ENCODE results near the gene TUBE1.
"Not testable (repeated sequence)": the region's sequence is repeated elsewhere in the genome, so short reads cannot be mapped to it uniquely, and the experiment has no call there.

TUBE1 gene

DNA sequence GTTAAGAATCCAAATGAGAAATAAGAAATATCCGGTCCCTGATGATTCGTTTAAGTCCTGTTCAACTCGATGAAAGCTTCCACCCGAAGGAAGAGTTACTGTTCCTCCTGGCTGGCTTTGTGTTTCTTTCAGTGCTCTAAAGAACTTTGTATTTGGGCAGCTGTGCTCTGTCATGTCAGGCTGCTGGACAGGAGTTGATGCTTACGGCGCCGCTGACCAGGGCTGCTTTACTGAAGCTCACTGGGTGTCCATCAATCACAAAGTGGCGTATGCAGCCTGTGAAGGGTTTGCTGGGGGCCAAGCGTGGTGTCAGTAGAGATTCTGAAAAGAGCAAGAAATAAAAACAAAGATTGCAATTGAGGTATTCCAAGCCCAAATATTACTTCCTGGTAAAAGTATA is 22.0 kb upstream of the TUBE1 start:
- Histone ChIP-seq H3K4me1 (ENCODE audit: control insufficient read depth, insufficient read depth, low read length) (peaks cover 3% of the 10 kb centered on the region), H3K36me3 (ENCODE audit: control insufficient read depth, insufficient read depth, low read length, severe bottlenecking) (peaks cover 81% of the 10 kb centered on the region), H3K4me3 (ENCODE audit: low read length) (no peak overlapping the region), H3K9me3 (ENCODE audit: control insufficient read depth, low read length) (no peaks in the 10 kb centered on the region), H3K9ac (ENCODE audit: low read length) (no peak overlapping the region), H3K27me3 (replicated peaks; ENCODE audit: control insufficient read depth, insufficient read depth, low read length) (no peaks in the 10 kb centered on the region)
- no peak for DNase-seq (ENCODE audit: low read depth)

- Histone ChIP-seq H3K9ac (ENCODE audit: low read length) (no peak overlapping the region), H3K9me3 (ENCODE audit: control insufficient read depth, low read length) (no peaks in the 10 kb centered on the region), H3K36me3 (ENCODE audit: control insufficient read depth, insufficient read depth, low read length, severe bottlenecking) (peaks cover 60% of the 10 kb centered on the region), H3K27me3 (replicated peaks; ENCODE audit: control insufficient read depth, insufficient read depth, low read length) (no peaks in the 10 kb centered on the region), H3K4me3 (ENCODE audit: low read length) (no peak overlapping the region), H3K4me1 (ENCODE audit: control insufficient read depth, insufficient read depth, low read length) (peaks cover 3% of the 10 kb centered on the region)
- DNase-seq (ENCODE audit: low read depth), result no peak
Measured at GRCh38 chr6:112106562-112106961, 19.3 kb upstream of the TUBE1 start.

GRCh38 chr6:112106026-112106425 is 18.7 kb upstream of the TUBE1 start:
- not testable (repeated sequence) for H3K4me3 ChIP-seq (ENCODE audit: low read length); DNase-seq (ENCODE audit: low read depth); H3K27me3 ChIP-seq (replicated peaks; ENCODE audit: control insufficient read depth, insufficient read depth, low read length); H3K9me3 ChIP-seq (ENCODE audit: control insufficient read depth, low read length); H3K9ac ChIP-seq (ENCODE audit: low read length); H3K4me1 ChIP-seq (ENCODE audit: control insufficient read depth, insufficient read depth, low read length)
- peaks cover 59% of the 10 kb centered on the region for H3K36me3 ChIP-seq (ENCODE audit: control insufficient read depth, insufficient read depth, low read length, severe bottlenecking)

DNA sequence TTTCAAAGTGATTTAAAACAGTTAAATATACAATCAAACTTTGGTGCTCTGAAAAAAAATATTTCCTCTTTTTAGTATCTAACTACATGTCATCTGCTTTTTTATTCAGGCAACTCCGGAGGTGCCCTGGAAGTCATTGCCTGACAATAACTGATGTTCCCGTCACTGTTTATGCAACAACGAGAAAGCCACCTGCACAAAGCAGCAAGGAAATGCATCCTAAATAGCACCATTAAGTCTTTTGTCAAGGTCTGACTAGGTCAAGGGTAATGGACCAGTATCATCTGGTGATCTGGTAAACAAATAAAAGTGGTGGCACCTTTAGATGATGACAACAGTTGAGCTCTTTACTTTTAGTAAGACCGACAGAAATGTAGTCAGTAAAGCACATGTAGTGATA is 13.3 kb upstream of the TUBE1 start:
- Histone ChIP-seq H3K27me3 (replicated peaks; ENCODE audit: control insufficient read depth, insufficient read depth, low read length) (no peaks in the 10 kb centered on the region), H3K4me1 (ENCODE audit: control insufficient read depth, insufficient read depth, low read length) (no peaks in the 10 kb centered on the region), H3K36me3 (ENCODE audit: control insufficient read depth, insufficient read depth, low read length, severe bottlenecking) (peaks cover 16% of the 10 kb centered on the region), H3K9ac (ENCODE audit: low read length) (no peak overlapping the region), H3K9me3 (ENCODE audit: control insufficient read depth, low read length) (no peaks in the 10 kb centered on the region), H3K4me3 (ENCODE audit: low read length) (no peak overlapping the region)
- DNase-seq (ENCODE audit: low read depth), result no peak

GRCh38 chr6:112096901-112097300 is 9.6 kb upstream of the TUBE1 start:
- no peaks in the 10 kb centered on the region for H3K4me1 ChIP-seq (ENCODE audit: control insufficient read depth, insufficient read depth, low read length)
- H3K9me3 ChIP-seq (ENCODE audit: control insufficient read depth, low read length), result no peaks in the 10 kb centered on the region
- peaks cover 9% of the 10 kb centered on the region for H3K36me3 ChIP-seq (ENCODE audit: control insufficient read depth, insufficient read depth, low read length, severe bottlenecking)
- H3K9ac ChIP-seq (ENCODE audit: low read length), result no peak overlapping the region
- no peaks in the 10 kb centered on the region for H3K27me3 ChIP-seq (replicated peaks; ENCODE audit: control insufficient read depth, insufficient read depth, low read length)
- DNase-seq (ENCODE audit: low read depth), result no peak
- H3K4me3 ChIP-seq (ENCODE audit: low read length), result no peak overlapping the region

DNA sequence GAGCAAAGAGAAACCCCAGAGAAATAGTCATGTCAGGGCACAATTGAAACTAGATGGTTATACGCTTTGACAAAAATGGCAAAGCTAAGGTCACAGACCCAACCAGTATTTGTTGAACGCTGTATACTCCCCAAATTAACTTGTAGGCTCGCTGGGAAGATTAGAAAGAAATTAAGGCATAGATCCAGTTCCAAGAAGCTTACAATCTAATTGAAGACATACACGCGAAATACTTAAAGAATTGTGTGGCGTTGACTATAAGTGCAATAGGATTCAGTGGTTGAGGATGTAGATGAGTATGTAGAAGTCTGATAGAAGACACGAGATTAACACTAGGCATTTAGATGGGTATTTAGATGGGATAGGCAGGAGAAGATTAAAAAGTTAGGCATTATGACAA is 634 bp upstream of the TUBE1 start:
- no peaks in the 10 kb centered on the region for H3K9me3 ChIP-seq (ENCODE audit: control insufficient read depth, low read length)
- DNase-seq (ENCODE audit: low read depth), result peak; percentile 55
- H3K4me3 ChIP-seq (ENCODE audit: low read length), result peak overlapping the region; percentile 89
- H3K9ac ChIP-seq (ENCODE audit: low read length), result peak overlapping the region; percentile 91
- peaks cover 15% of the 10 kb centered on the region for H3K36me3 ChIP-seq (ENCODE audit: control insufficient read depth, insufficient read depth, low read length, severe bottlenecking)
- H3K4me1 ChIP-seq (ENCODE audit: control insufficient read depth, insufficient read depth, low read length), result peaks cover 14% of the 10 kb centered on the region
- H3K27me3 ChIP-seq (replicated peaks; ENCODE audit: control insufficient read depth, insufficient read depth, low read length), result no peaks in the 10 kb centered on the region

DNA sequence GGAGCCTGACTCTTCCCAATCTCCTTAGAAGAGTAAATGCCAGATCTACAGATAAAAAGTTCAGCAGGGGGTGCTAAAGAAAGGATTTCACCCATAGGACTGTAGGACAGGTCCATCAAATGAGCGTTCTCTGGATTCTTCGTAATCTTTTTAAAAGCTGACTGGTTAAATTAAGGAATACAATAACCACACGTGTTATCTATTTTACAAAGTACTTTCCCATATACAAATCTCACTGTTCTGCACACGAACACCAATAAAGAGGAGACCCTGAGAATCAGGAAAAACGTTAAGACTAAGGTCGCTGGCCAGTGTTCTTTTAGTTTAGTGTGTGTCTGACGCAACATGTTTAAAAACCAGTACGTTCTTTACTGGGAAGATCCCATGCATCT is 542 bp downstream of the TUBE1 start:
- Histone ChIP-seq H3K27me3 (replicated peaks; ENCODE audit: control insufficient read depth, insufficient read depth, low read length) (no peaks in the 10 kb centered on the region), H3K9me3 (ENCODE audit: control insufficient read depth, low read length) (no peaks in the 10 kb centered on the region), H3K4me1 (ENCODE audit: control insufficient read depth, insufficient read depth, low read length) (peaks cover 14% of the 10 kb centered on the region), H3K4me3 (ENCODE audit: low read length) (peak overlapping the region; percentile 89), H3K36me3 (ENCODE audit: control insufficient read depth, insufficient read depth, low read length, severe bottlenecking) (peaks cover 15% of the 10 kb centered on the region), H3K9ac (ENCODE audit: low read length) (peak overlapping the region; percentile 91)
- peak; percentile 77 for DNase-seq (ENCODE audit: low read depth)

GRCh38 chr6:112085286-112086065 is 1.8 kb downstream of the TUBE1 start:
- peaks cover 14% of the 10 kb centered on the region for H3K4me1 ChIP-seq (ENCODE audit: control insufficient read depth, insufficient read depth, low read length)
- peak overlapping the region; percentile 89 for H3K4me3 ChIP-seq (ENCODE audit: low read length)
- no peaks in the 10 kb centered on the region for H3K27me3 ChIP-seq (replicated peaks; ENCODE audit: control insufficient read depth, insufficient read depth, low read length)
- H3K36me3 ChIP-seq (ENCODE audit: control insufficient read depth, insufficient read depth, low read length, severe bottlenecking), result peaks cover 21% of the 10 kb centered on the region
- no peaks in the 10 kb centered on the region for H3K9me3 ChIP-seq (ENCODE audit: control insufficient read depth, low read length)
- peak overlapping the region; percentile 91 for H3K9ac ChIP-seq (ENCODE audit: low read length)
- DNase-seq (ENCODE audit: low read depth), result no peak

- Histone ChIP-seq H3K4me1 (ENCODE audit: control insufficient read depth, insufficient read depth, low read length) (peaks cover 11% of the 10 kb centered on the region), H3K27me3 (replicated peaks; ENCODE audit: control insufficient read depth, insufficient read depth, low read length) (no peaks in the 10 kb centered on the region), H3K9ac (ENCODE audit: low read length) (no peak overlapping the region), H3K36me3 (ENCODE audit: control insufficient read depth, insufficient read depth, low read length, severe bottlenecking) (peaks cover 60% of the 10 kb centered on the region), H3K4me3 (ENCODE audit: low read length) (no peak overlapping the region), H3K9me3 (ENCODE audit: control insufficient read depth, low read length) (no peaks in the 10 kb centered on the region)
- DNase-seq (ENCODE audit: low read depth), result no peak
Measured at GRCh38 chr6:112081569-112081968, 5.7 kb downstream of the TUBE1 start.

DNA sequence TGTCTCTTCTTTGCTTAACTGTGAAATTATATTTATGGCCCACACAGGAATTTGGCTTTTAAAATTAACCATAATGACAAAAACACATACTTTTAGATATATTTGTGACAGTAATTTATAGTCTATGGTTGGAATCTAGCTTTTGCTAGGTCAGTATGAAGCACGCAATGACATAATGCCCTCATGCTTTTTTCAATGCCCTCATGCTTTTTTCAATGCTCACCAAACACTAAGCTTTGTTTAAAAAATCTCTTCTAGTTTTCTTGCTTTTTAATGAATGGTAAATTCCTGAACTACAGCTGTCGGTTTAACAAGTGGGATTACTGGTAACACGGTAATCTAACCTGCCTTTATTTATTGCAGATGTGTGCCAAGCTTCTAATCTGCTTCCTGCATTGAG is 20.7 kb downstream of the TUBE1 start:
- Histone ChIP-seq H3K9me3 (ENCODE audit: control insufficient read depth, low read length) (no peaks in the 10 kb centered on the region), H3K4me1 (ENCODE audit: control insufficient read depth, insufficient read depth, low read length) (peaks cover 3% of the 10 kb centered on the region), H3K36me3 (ENCODE audit: control insufficient read depth, insufficient read depth, low read length, severe bottlenecking) (peaks cover 31% of the 10 kb centered on the region), H3K27me3 (replicated peaks; ENCODE audit: control insufficient read depth, insufficient read depth, low read length) (no peaks in the 10 kb centered on the region), H3K9ac (ENCODE audit: low read length) (no peak overlapping the region), H3K4me3 (ENCODE audit: low read length) (no peak overlapping the region)
- DNase-seq (ENCODE audit: low read depth), result no peak

- no peak for DNase-seq (ENCODE audit: low read depth)
- H3K36me3 ChIP-seq (ENCODE audit: control insufficient read depth, insufficient read depth, low read length, severe bottlenecking), result peaks cover 20% of the 10 kb centered on the region
- no peak overlapping the region for H3K4me3 ChIP-seq (ENCODE audit: low read length)
- no peaks in the 10 kb centered on the region for H3K9me3 ChIP-seq (ENCODE audit: control insufficient read depth, low read length)
- no peak overlapping the region for H3K9ac ChIP-seq (ENCODE audit: low read length)
- H3K4me1 ChIP-seq (ENCODE audit: control insufficient read depth, insufficient read depth, low read length), result peaks cover 6% of the 10 kb centered on the region
- no peaks in the 10 kb centered on the region for H3K27me3 ChIP-seq (replicated peaks; ENCODE audit: control insufficient read depth, insufficient read depth, low read length)
Measured at GRCh38 chr6:112065426-112065986, 21.8 kb downstream of the TUBE1 start.

Measured in adipocyte (in vitro differentiated cells).